ENCODE measurements around the gene GAS2. TPM values are rescaled to one million over a fixed set of nuclear protein-coding genes. Genes with fewer than 3 reads are reported as not detected.

Gene GAS2
- total and polyA plus RNA-seq, 2 donors (not counting 3 experiments of a cell fraction or from before 2014, with no cell fraction given), result 0.54 to 0.88 TPM

GRCh38 chr11:22763166-22763565 lies 96.8 kb downstream of the GAS2 start:
- CTCF ChIA-PET, result no interaction called here
- H3K79me2 ChIP-seq (ENCODE audit: control insufficient read depth, insufficient read depth, low read length), result no peaks in the 10 kb centered on the region
- FAIRE-seq (no peak), DNase-seq (ENCODE audit: low read depth, low spot score) (no peak)
- no peak overlapping the region for H2AFZ ChIP-seq (ENCODE audit: low read depth, low read length)
- H3K9ac ChIP-seq (replicated peaks; ENCODE audit: extremely low read depth, insufficient read depth, low read length), result no peak overlapping the region
- no TSS peak for BruUV-seq (replicated peaks)
- intact Hi-C loops (cut with micrococcal nuclease) (no loop called here), dilution Hi-C loops (cut with MboI; ENCODE audit: extremely low pct_ligation_motif_present, low sequenced_read_pairs) (no loop called here)
- H3K4me2 ChIP-seq (ENCODE audit: insufficient read depth, low read length), result no peak overlapping the region
- H3K4me3 ChIP-seq (replicated peaks in 1 of 3; ENCODE audit: insufficient read depth in 1 of 3, low read depth in 1 of 3, low read length in 3 of 3), result no peak overlapping the region
- H3K27me3 ChIP-seq (ENCODE audit: control insufficient read depth in 2 of 2, insufficient read depth in 2 of 2, low read length in 2 of 2), result peaks cover 0 to 2% of the 10 kb centered on the region in 2 experiments
- H3K27ac ChIP-seq (ENCODE audit: insufficient read depth, low read depth, low read length), result no peak overlapping the region
- no peaks in the 10 kb centered on the region for H3K4me1 ChIP-seq (ENCODE audit: control insufficient read depth, extremely low read depth, insufficient read depth, low read length)
- no peaks in the 10 kb centered on the region for H4K20me1 ChIP-seq (replicated peaks; ENCODE audit: control insufficient read depth, extremely low read depth, insufficient read depth, low read length)
- POLR2A ChIA-PET, result no interaction called here
- no peaks in the 10 kb centered on the region for H3K36me3 ChIP-seq (ENCODE audit: control insufficient read depth in 2 of 2, extremely low read depth in 1 of 2, insufficient read depth in 2 of 2, low read length in 2 of 2)
- H3K9me1 ChIP-seq (replicated peaks; ENCODE audit: control insufficient read depth, extremely low read depth, insufficient read depth, low read length), result no peaks in the 10 kb centered on the region
- TF ChIP-seq POLR2AphosphoS5 (IDR thresholded peaks at IDR 0.05; ENCODE audit: insufficient read depth, low read depth, low read length) (no peak), POLR2A (IDR thresholded peaks at IDR 0.05; ENCODE audit: low read depth, low read length) (no peak), CTCF (IDR thresholded peaks at IDR 0.05; ENCODE audit: extremely low read depth in 1 of 2, insufficient read depth in 1 of 2, low read depth in 1 of 2, low read length in 2 of 2) (no peak), JUN (IDR thresholded peaks at IDR 0.05; ENCODE audit: borderline replicate concordance, insufficient read depth, insufficient read length, low read depth) (no peak), GATA2 (IDR thresholded peaks at IDR 0.05; ENCODE audit: insufficient read depth, insufficient read length, low read depth, low read length) (no peak)
- H3K9me3 ChIP-seq (replicated peaks; ENCODE audit: control insufficient read depth, insufficient read depth, low read length), result no peaks in the 10 kb centered on the region

- CTCF ChIA-PET, result interaction anchor here (0.7 to 0.9 kb wide), 2 partner anchors 23 to 225 kb away, joined by 3 to 4 read pairs; no protein-coding TSS in a partner anchor
- no peak overlapping the region for H3K4me3 ChIP-seq (replicated peaks in 1 of 3; ENCODE audit: insufficient read depth in 1 of 3, low read depth in 1 of 3, low read length in 3 of 3)
- no peaks in the 10 kb centered on the region for H3K4me1 ChIP-seq (ENCODE audit: control insufficient read depth, extremely low read depth, insufficient read depth, low read length)
- DNase-seq (ENCODE audit: low read depth, low spot score) (no peak), FAIRE-seq (no peak)
- intact Hi-C loops (cut with micrococcal nuclease), result no loop called here
- peaks cover 0 to 2% of the 10 kb centered on the region in 2 experiments for H3K27me3 ChIP-seq (ENCODE audit: control insufficient read depth in 2 of 2, insufficient read depth in 2 of 2, low read length in 2 of 2)
- no peak overlapping the region for H2AFZ ChIP-seq (ENCODE audit: low read depth, low read length)
- H3K27ac ChIP-seq (ENCODE audit: insufficient read depth, low read depth, low read length), result no peak overlapping the region
- H3K4me2 ChIP-seq (ENCODE audit: insufficient read depth, low read length), result no peak overlapping the region
- dilution Hi-C loops (cut with MboI; ENCODE audit: extremely low pct_ligation_motif_present, low sequenced_read_pairs), result no loop called here
- BruUV-seq (replicated peaks), result no TSS peak
- H3K36me3 ChIP-seq (ENCODE audit: control insufficient read depth in 2 of 2, extremely low read depth in 1 of 2, insufficient read depth in 2 of 2, low read length in 2 of 2), result no peaks in the 10 kb centered on the region
- no peaks in the 10 kb centered on the region for H4K20me1 ChIP-seq (replicated peaks; ENCODE audit: control insufficient read depth, extremely low read depth, insufficient read depth, low read length)
- no peak overlapping the region for H3K9ac ChIP-seq (replicated peaks; ENCODE audit: extremely low read depth, insufficient read depth, low read length)
- POLR2A ChIA-PET, result no interaction called here
- no peaks in the 10 kb centered on the region for H3K79me2 ChIP-seq (ENCODE audit: control insufficient read depth, insufficient read depth, low read length)
- no peaks in the 10 kb centered on the region for H3K9me1 ChIP-seq (replicated peaks; ENCODE audit: control insufficient read depth, extremely low read depth, insufficient read depth, low read length)
- no peaks in the 10 kb centered on the region for H3K9me3 ChIP-seq (replicated peaks; ENCODE audit: control insufficient read depth, insufficient read depth, low read length)
- TF ChIP-seq JUN (IDR thresholded peaks at IDR 0.05; ENCODE audit: borderline replicate concordance, insufficient read depth, insufficient read length, low read depth), result no peak
- no peak for TF ChIP-seq FOS (IDR thresholded peaks at IDR 0.05; ENCODE audit: borderline replicate concordance, insufficient read depth, low read length)
- no peak for TF ChIP-seq CTCF (IDR thresholded peaks at IDR 0.05; ENCODE audit: extremely low read depth in 1 of 2, insufficient read depth in 1 of 2, low read depth in 1 of 2, low read length in 2 of 2)
- TF ChIP-seq GATA2 (IDR thresholded peaks at IDR 0.05; ENCODE audit: insufficient read depth, insufficient read length, low read depth, low read length), result no peak
- no peak for TF ChIP-seq POLR2AphosphoS5 (IDR thresholded peaks at IDR 0.05; ENCODE audit: insufficient read depth, low read depth, low read length)
- no peak for TF ChIP-seq MAX (IDR thresholded peaks at IDR 0.05; ENCODE audit: insufficient read depth, insufficient read length)
- no peak for TF ChIP-seq MYC (IDR thresholded peaks at IDR 0.05; ENCODE audit: low read depth, low read length)
- TF ChIP-seq POLR2A (IDR thresholded peaks at IDR 0.05; ENCODE audit: low read depth, low read length), result no peak
- no peak for TF ChIP-seq EZH2 (IDR thresholded peaks at IDR 0.05; ENCODE audit: borderline replicate concordance, low read depth, low read length, severe bottlenecking)
These were observed 98.3 kb downstream of the GAS2 start for GRCh38 chr11:22764735-22765134.
